Hematopoietic multipotent progenitor cell treated with erythropoietin and hydrocortisone succinate and interleukin-3 and kit ligand, for 15 days (in vitro differentiated cells): ENCODE measurements around the gene SERPINB10.

Experiments
- DNase-seq: peaks from one replicate; pipeline ENCODE4 v3.0.0-alpha.2; 2015; ENCODE audit warnings: low spot score

Gene SERPINB10, protein sequence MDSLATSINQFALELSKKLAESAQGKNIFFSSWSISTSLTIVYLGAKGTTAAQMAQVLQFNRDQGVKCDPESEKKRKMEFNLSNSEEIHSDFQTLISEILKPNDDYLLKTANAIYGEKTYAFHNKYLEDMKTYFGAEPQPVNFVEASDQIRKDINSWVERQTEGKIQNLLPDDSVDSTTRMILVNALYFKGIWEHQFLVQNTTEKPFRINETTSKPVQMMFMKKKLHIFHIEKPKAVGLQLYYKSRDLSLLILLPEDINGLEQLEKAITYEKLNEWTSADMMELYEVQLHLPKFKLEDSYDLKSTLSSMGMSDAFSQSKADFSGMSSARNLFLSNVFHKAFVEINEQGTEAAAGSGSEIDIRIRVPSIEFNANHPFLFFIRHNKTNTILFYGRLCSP

DNA sequence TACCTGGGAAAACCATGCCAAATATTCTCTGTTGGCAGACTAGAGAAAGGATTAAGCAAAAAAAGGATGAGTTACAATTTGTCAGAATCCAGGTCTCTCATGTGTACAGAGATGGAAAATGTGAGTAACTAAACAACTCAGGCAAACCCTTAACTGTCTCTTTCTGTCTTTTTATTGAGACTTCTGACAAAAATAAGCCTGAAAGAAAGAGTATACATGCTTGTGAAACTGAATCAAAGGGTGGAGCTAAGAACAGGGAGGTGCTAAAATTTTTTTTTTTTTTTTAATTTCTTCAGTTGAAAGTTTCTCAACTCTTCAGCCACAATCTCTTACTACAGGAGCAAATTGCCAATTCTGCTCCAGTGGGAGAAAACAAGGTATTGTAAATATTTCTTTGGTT, at the start of gene SERPINB10:
Gene SERPINB10, plus strand, starts transcription at position 295 of the 400 bp plus-strand sequence. CDS start 7,553 bp downstream, outside the sequence.
- no peak for DNase-seq

DNA sequence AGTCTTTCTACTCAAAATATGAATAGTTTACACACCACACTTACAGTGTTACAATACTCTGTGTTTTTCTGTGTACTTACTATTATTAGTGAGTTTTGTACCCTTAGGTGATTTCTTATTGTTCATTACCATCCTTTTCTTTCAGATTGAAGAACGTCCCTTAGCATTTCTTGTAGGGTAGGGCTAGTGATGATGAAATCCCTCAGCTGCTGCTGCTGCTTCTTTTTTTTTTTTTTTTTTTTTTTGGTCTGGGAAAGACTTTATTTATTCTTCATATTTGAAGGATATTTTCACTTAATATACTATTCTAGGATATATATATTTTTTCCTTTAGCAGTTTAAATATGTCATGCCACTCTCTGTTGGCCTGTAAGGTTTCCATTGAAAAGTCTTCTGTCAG, 49.3 kb upstream of the SERPINB10 start:
- DNase-seq = no peak

DNA sequence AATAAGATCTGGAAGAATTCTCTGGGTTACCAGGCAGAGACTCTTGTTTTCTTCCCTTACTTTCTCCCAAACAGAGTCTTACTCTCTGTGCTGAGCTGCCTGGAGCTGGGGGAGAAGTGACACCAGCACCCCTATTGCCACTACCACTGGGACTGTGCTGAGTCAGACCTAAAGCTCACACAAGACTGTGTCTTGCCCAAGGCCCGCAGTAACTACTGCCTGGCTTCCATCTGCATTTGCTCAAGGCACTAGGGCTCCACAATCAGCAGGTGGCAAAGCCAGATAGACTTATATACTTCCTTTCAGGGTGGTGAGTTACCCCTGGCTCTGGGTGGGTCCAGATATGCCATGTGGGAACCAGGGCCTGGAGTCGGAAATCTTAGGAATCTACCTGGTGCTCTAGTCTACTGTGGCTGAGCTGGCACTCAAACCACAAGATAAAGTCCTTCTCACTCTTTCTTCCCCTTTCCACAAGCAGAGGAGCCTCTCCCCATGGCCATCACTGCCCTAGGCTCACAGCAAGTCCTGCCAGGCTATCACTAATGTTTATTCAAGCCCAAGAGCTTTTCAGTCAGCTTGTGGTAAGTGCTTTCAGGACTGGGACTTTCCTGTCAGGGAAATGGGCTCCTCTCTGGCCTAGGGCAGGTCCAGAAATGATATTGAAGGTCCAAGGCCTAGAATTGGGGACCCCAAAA, 47.8 kb upstream of the SERPINB10 start:
- DNase-seq = no peak

- DNase-seq = no peak
Observed at GRCh38 chr18:63860531-63860930, 47.2 kb upstream of the SERPINB10 start.

- no peak for DNase-seq
Observed at GRCh38 chr18:63867368-63868125, 40.2 kb upstream of the SERPINB10 start.

DNA sequence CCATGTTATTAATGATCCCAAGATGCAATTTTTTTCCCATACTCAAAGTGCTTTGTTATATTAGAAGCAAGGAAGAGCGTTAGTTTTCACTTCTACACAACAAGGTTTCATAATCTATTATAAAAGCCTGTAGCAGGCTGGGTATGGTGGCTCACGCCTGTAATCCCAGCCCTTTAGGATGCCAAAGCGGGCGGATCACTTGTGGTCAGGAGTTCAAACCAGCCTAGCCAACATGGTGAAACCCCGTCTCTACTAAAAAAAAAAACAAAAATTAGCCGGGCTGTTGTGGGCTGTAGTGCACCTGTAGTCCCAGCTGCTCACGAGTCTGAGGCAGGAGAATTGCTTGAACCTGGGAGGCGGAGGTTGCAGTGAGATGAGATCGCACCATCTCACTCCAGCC, 39.2 kb upstream of the SERPINB10 start:
- DNase-seq = no peak

- no peak for DNase-seq
Observed at GRCh38 chr18:63869374-63869773, 38.4 kb upstream of the SERPINB10 start.

GRCh38 chr18:63869851-63870250, 37.9 kb upstream of the SERPINB10 start:
- no peak for DNase-seq

- DNase-seq = no peak
Observed at GRCh38 chr18:63871836-63872235, 35.9 kb upstream of the SERPINB10 start.

DNA sequence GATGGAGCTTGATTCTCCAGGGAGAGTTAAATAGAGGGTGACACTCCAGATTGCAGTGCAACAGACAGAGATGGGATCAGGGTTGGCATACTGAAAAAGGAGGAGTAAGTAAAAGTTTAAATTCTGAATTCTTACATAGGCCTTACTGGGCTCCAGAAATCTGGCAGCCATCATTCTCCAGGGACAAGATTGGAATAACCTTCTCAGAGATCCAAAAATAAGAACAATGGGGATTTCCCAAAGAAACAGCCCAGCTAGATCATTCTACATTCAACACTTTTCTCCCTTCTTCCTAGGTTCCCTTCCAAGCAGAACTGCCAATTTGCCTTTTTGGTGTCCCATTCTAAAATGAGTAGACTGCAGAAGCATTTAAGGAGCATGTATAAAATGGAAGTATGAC, 35.2 kb upstream of the SERPINB10 start:
- DNase-seq = no peak

- DNase-seq = no peak
Observed at GRCh38 chr18:63878343-63878742, 29.4 kb upstream of the SERPINB10 start.

DNA sequence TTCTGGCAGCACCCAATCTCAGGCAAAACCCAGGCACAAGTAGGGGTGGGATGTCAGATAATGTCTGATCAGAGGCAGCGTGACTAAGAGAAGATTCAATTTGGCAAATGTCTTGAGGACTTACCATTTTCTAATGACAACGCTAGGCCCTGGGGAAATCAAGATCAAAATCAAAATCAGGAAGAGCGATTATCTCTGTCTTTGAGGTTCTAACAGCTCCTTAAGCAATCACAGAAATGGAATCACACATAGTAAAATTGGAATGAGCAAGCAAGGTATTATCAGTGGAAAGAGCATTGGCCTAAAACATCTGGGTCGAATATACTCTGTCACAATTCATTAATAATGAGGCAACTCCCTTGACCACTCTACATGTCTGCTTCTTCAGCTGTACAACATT, 28.8 kb upstream of the SERPINB10 start:
- no peak for DNase-seq

GRCh38 chr18:63879709-63880108, 28.0 kb upstream of the SERPINB10 start:
- DNase-seq = no peak

GRCh38 chr18:63881851-63882250, 25.9 kb upstream of the SERPINB10 start:
- DNase-seq = no peak

GRCh38 chr18:63882333-63883141, 25.2 kb upstream of the SERPINB10 start:
- DNase-seq = no peak

GRCh38 chr18:63883617-63884016, 24.1 kb upstream of the SERPINB10 start:
- no peak for DNase-seq

DNA sequence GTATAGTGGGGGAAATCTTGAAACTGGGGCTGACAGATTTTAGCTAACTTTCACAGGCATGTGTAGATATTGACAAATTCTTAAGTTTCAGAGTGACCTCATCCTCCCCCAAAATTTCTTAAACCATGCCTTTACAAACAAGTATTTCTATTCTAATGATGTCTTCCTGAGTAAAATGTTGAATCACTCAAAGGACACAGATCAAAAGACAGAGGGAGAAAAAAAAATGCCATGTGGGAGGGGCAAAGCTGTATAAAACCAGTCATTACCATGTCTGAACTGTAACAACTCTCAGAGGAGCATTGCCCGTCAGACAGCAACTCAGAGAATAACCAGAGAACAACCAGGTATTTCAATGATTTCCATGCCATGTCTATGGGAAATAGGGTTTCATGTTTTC, 20.3 kb upstream of the SERPINB10 start, which contains the start of gene SERPINB2:
Gene SERPINB2, plus strand, starts transcription at position 282 of the 400 bp plus-strand sequence. CDS start 3,740 bp downstream, outside the sequence.
- DNase-seq = no peak

GRCh38 chr18:63888470-63889190, 19.1 kb upstream of the SERPINB10 start:
- DNase-seq = no peak

GRCh38 chr18:63889626-63890025, 18.1 kb upstream of the SERPINB10 start:
- no peak for DNase-seq

- DNase-seq = no peak
Observed at GRCh38 chr18:63890237-63890949, 17.4 kb upstream of the SERPINB10 start.
